K562 (cell line): Measurements from ENCODE around the gene HS2ST1. TPM values are rescaled to one million over a fixed set of nuclear protein-coding genes. Genes with fewer than 3 reads are reported as not detected.

Experiments
- ATAC-seq: fragments of 200-7000 bp; cut with Tn5 transposase; 3 replicates; pipeline ENCODE4 v1.9.1; 2020; ENCODE audit warnings: moderate library complexity
- BruUV-seq: library from RNA; stranded (reverse); fragments of 400-500 nt; replicated peaks from 2 replicates; lab custom pipeline; 2021; lab: Mats Ljungman, UMichigan
- CTCF ChIA-PET: fragments of 300-600 bp; formaldehyde crosslinking; extraction: SDS; loops from one replicate; lab custom pipeline; 2021; ENCODE audit warnings: low intra/inter-chr PET ratio; lab: Yijun Ruan, JAX
- POLR2A ChIA-PET: fragments of 300-600, 350-650 bp; sonication (Branson Sonifier 250); formaldehyde crosslinking; extraction: SDS; loops from one replicate; lab custom pipeline; 2021; ENCODE audit warnings: antibody characterized with exemption, inconsistent platforms; lab: Yijun Ruan, JAX
- DNase-seq, 4 experiments: peaks; one replicate each; pipeline versions ENCODE4 v3.0.0 to v3.0.0-alpha.2; 2011 to 2018; ENCODE audit warnings: low spot score in 3 of 4, mixed read lengths in 3 of 4; ENCODE audit errors: extremely low read depth in 1 of 4
- FAIRE-seq: peaks from 2 replicates; lab custom pipeline; 2011; peaks lifted over from hg19 to GRCh38; lab: Jason Lieb, UNC
- H2AFZ ChIP-seq: 2 replicates; pipeline ENCODE4 v1.6.0; 2011; ENCODE audit warnings: low read depth, low read length, control low read depth, inconsistent platforms
- H3K27ac ChIP-seq: fragments of 200-600 bp; 3 replicates; pipeline ENCODE4 v1.8.0; 2011; ENCODE audit warnings: low read depth, mild to moderate bottlenecking, control low read depth, inconsistent platforms, low read length, moderate library complexity, mixed read lengths; ENCODE audit errors: extremely low read depth
- H3K27me3 ChIP-seq, 2 experiments: fragments of 300-600 bp in 1 of 2; 2 replicates in 1 of 2; 3 replicates in 1 of 2; pipeline versions ENCODE4 v1.6.0 to v1.8.0; 2011; ENCODE audit warnings: inconsistent platforms in 2 of 2, low read length in 2 of 2, mild to moderate bottlenecking in 1 of 2, mixed read lengths in 1 of 2, moderate library complexity in 1 of 2; ENCODE audit not compliant: control insufficient read depth in 2 of 2, insufficient read depth in 2 of 2
- H3K36me3 ChIP-seq: fragments of 300-600 bp; 3 replicates; pipeline ENCODE4 v1.8.0; 2011; ENCODE audit warnings: mild to moderate bottlenecking, low read length, inconsistent platforms; ENCODE audit not compliant: control insufficient read depth, insufficient read depth
- H3K4me1 ChIP-seq, 2 experiments: fragments of 200-600 bp in 1 of 2; replicated peaks in 1 of 2; 2 replicates in 1 of 2; 3 replicates in 1 of 2; pipeline versions ENCODE4 v1.5.1 to v1.8.0; 2011; ENCODE audit warnings: inconsistent platforms in 2 of 2, low read length in 2 of 2, mild to moderate bottlenecking in 1 of 2, mixed read lengths in 1 of 2, moderate library complexity in 1 of 2; ENCODE audit not compliant: control insufficient read depth in 2 of 2, insufficient read depth in 2 of 2
- H3K4me2 ChIP-seq: 2 replicates; pipeline ENCODE4 v1.6.1; 2011; ENCODE audit warnings: low read length, control low read depth, inconsistent platforms, mixed read lengths; ENCODE audit not compliant: insufficient read depth
- H3K4me3 ChIP-seq: fragments of 200-600 bp; sonication (generic), shearing (Covaris generic); 2 replicates; pipeline ENCODE4 v1.5.1; 2016; ENCODE audit warnings: control low read depth, inconsistent platforms
- H3K79me2 ChIP-seq: fragments of 200-600 bp; 3 replicates; pipeline ENCODE4 v1.8.0; 2011; ENCODE audit warnings: low read length, inconsistent platforms; ENCODE audit not compliant: control insufficient read depth, insufficient read depth
- H3K9ac ChIP-seq, 2 experiments: 2 replicates each; pipeline versions ENCODE4 v1.6.0 to v1.6.1; 2011; ENCODE audit warnings: low read depth in 2 of 2, low read length in 2 of 2, control low read depth in 1 of 2, inconsistent platforms in 1 of 2, mild to moderate bottlenecking in 1 of 2, mixed read lengths in 1 of 2; ENCODE audit not compliant: insufficient read depth in 1 of 2
- H3K9me1 ChIP-seq: one replicate; pipeline ENCODE4 v1.6.0; 2011; ENCODE audit warnings: inconsistent platforms, mild to moderate bottlenecking, low read length, moderate library complexity; ENCODE audit not compliant: control insufficient read depth, insufficient read depth
- H3K9me3 ChIP-seq: replicated peaks from 2 replicates; pipeline ENCODE4 v1.5.1; 2011; ENCODE audit warnings: low read depth, low read length, inconsistent platforms; ENCODE audit not compliant: control insufficient read depth, insufficient read depth
- H4K20me1 ChIP-seq: replicated peaks from 2 replicates; pipeline ENCODE4 v1.6.1; 2011; ENCODE audit warnings: low read length, inconsistent platforms, mixed read lengths; ENCODE audit not compliant: control insufficient read depth, insufficient read depth
- CEBPB ChIP-seq: fragments of 450-650 bp; IDR thresholded peaks from 2 replicates; pipeline ENCODE4 v1.6.1; 2016; ENCODE audit warnings: missing genetic modification characterization, missing compliant biosample characterization
- CHD4 ChIP-seq: fragments of 200-600 bp; sonication (generic); IDR thresholded peaks from 3 replicates; pipeline ENCODE4 v1.6.1; 2012; ENCODE audit warnings: low read depth, mild to moderate bottlenecking, mixed read lengths, low read length, inconsistent platforms; ENCODE audit not compliant: insufficient read depth, insufficient replicate concordance, poor library complexity, severe bottlenecking
- FOXK2 ChIP-seq, 2 experiments: fragments of 450-650 bp; IDR thresholded peaks in 1 of 2; conservative IDR thresholded peaks in 1 of 2; 2 replicates each; pipeline ENCODE4 v1.6.1; 2016; ENCODE audit warnings: low read depth in 2 of 2, mild to moderate bottlenecking in 1 of 2
- RFX7 ChIP-seq: fragments of 250-450 bp; sonication (Bioruptor Pico); IDR thresholded peaks from 2 replicates; pipeline ENCODE4 v1.5.1; 2021; ENCODE audit warnings: mild to moderate bottlenecking
- SMAD1 ChIP-seq: fragments of 150-350 bp; IDR thresholded peaks from 2 replicates; pipeline ENCODE4 v1.6.1; 2014; ENCODE audit warnings: low read length, low read depth; ENCODE audit not compliant: partially characterized antibody
- ZFPM2 ChIP-seq: fragments of 250-450 bp; sonication (Bioruptor Pico); IDR thresholded peaks from 2 replicates; pipeline ENCODE4 v1.5.1; 2022; ENCODE audit warnings: mild to moderate bottlenecking
- WGBS: fragments of 100-300 bp; shearing (Covaris generic); methylation state at CpG from one replicate; pipeline ENCODE4 v1.1.6; 2016; ENCODE audit warnings: low coverage, mixed read lengths; ENCODE audit not compliant: insufficient coverage; ENCODE audit errors: missing lambda C conversion rate; 5-methylcytosine and 5-hydroxymethylcytosine counted together
- in situ Hi-C: fragments of 300-500 bp; cut with MboI; formaldehyde crosslinking; loops from 4 replicates; pipeline ENCODE4 v1.15.0; 2018; ENCODE audit warnings: inconsistent platforms, mixed read lengths
- intact Hi-C: fragments of 100-400 bp; cut with micrococcal nuclease; formaldehyde crosslinking; loops from 2 replicates; pipeline ENCODE4 v1.14.2; 2022
- polyA plus RNA-seq, 8 experiments: library from polyadenylated mRNA; depleted of rRNA in 4 of 8; stranded (reverse) in 5 of 8; unstranded in 3 of 8; fragments of >200 nt; fragmentation: Nextera tagmentation in 2 of 8; fragmentation: Illumina TruSeq in 1 of 8; extraction: Ambion mirVana in 2 of 8; extraction: Trizol in 1 of 8; gene quantifications; 2 replicates each; pipeline versions ENCODE4 v1.2.1 to v1.2.3, GENCODE V29; 2011 to 2014; ENCODE audit warnings: inconsistent platforms in 1 of 8, missing spikeins in 1 of 8
- total RNA-seq, 7 experiments: library from RNA; depleted of rRNA in 6 of 7; stranded (reverse); fragments of >200 nt in 6 of 7; fragmentation: Illumina TruSeq in 2 of 7; extraction: Trizol in 2 of 7; gene quantifications; 2 replicates each; pipeline versions ENCODE4 v1.2.1 to v1.2.3, GENCODE V29; 2011 to 2021; ENCODE audit warnings: low replicate concordance in 1 of 7
- TF ChIP-seq, protein P1 (sequence below): conservative IDR thresholded peaks from 2 replicates; pipeline ENCODE4 v1.6.1; 2011; ENCODE audit warnings: low read depth, mild to moderate bottlenecking, low read length; ENCODE audit not compliant: control insufficient read depth

HS2ST1 gene
- total and polyA plus RNA-seq, 9 of the 15 experiments (the other 6 are each of a cell fraction or from before 2014, with no cell fraction given), result 7.7 to 43.3 (median 25.8) TPM

DNA sequence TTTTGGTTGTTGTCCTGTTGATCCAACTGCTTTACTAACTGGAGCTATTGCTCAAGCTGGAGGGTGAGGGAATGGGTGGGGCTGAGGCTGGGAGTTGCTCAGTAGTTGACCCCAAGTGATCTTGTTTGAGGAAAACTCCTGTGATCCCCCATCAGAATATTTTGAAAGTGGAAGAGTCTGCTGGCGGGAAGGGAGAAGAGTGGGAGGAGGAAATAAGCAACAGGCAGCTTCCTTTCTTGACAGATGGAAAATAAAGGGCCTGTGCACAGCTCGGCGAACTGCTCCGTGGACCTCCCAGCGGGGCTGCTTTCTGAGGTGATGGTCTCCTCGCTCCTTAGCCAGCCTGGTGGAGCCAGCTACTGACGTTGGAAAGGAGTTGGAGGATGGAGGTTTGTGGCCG lies 215.2 kb downstream of the HS2ST1 start:
- intact Hi-C loops (loop anchor here (5.0 kb wide), 3 partner anchors 158 to 823 kb away; no protein-coding TSS in a partner anchor), in situ Hi-C loops (loop anchor here (10.0 kb wide), 1 partner anchor 155 kb away; no protein-coding TSS in a partner anchor)
- no peaks in the 10 kb centered on the region; the same call in 1 of the 2 replicates for H4K20me1 ChIP-seq
- H2AFZ ChIP-seq, result no peak overlapping the region
- WGBS, result 17% methylated on average over 8 of the region's 8 CpGs
- DNase-seq (no peak), ATAC-seq (no peak), FAIRE-seq (no peak)
- CTCF ChIA-PET, result interaction anchor here (0.7 kb wide), 1 partner anchor 798 kb away, joined by 3 read pairs; no protein-coding TSS in a partner anchor
- no peaks in the 10 kb centered on the region for H3K36me3 ChIP-seq
- no peak overlapping the region for H3K4me3 ChIP-seq
- H3K9me3 ChIP-seq, result no peaks in the 10 kb centered on the region
- no peak overlapping the region for H3K9ac ChIP-seq
- no peaks in the 10 kb centered on the region for H3K9me1 ChIP-seq
- TF ChIP-seq CHD4, result no peak
- no peak for TF ChIP-seq FOXK2 (conservative IDR thresholded peaks at IDR 0.05 in 1 of 2, IDR thresholded peaks at IDR 0.05 in 1 of 2; ENCODE audit: low read depth in 2 of 2)
- TF ChIP-seq SMAD1, result no peak
- TF ChIP-seq ZFPM2, result no peak
- TF ChIP-seq, protein P1, sequence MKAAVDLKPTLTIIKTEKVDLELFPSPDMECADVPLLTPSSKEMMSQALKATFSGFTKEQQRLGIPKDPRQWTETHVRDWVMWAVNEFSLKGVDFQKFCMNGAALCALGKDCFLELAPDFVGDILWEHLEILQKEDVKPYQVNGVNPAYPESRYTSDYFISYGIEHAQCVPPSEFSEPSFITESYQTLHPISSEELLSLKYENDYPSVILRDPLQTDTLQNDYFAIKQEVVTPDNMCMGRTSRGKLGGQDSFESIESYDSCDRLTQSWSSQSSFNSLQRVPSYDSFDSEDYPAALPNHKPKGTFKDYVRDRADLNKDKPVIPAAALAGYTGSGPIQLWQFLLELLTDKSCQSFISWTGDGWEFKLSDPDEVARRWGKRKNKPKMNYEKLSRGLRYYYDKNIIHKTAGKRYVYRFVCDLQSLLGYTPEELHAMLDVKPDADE, result no peak
- peak; percentile 34; the same call in 1 of the 2 replicates for TF ChIP-seq CEBPB (tag)
- TF ChIP-seq RFX7 (CRISPR knock-in tag), result no peak
- no TSS peak for BruUV-seq
- H3K79me2 ChIP-seq, result no peaks in the 10 kb centered on the region
- no peak overlapping the region for H3K27ac ChIP-seq
- peaks cover 13 to 14% of the 10 kb centered on the region in 2 experiments for H3K4me1 ChIP-seq
- POLR2A ChIA-PET, result interaction anchor here (0.7 to 0.9 kb wide), 2 partner anchors 16 to 87 kb away, joined by 3 read pairs; no protein-coding TSS in a partner anchor
- peaks cover 3 to 32% of the 10 kb centered on the region in 2 experiments; a peak in 3 of 5 replicates for H3K27me3 ChIP-seq
- no peak overlapping the region for H3K4me2 ChIP-seq
